ENCODE results near the gene COMMD2. TPM values are rescaled to one million over a fixed set of nuclear protein-coding genes. Genes with fewer than 3 reads are reported as not detected.

Gene COMMD2
- total RNA-seq, 1 experiment from 2014 or later, result 64.9 TPM

- Histone ChIP-seq H4K91ac (ENCODE audit: insufficient read length, low read depth, low read length) (no peak overlapping the region), H2BK12ac (ENCODE audit: insufficient read length, low read depth, low read length) (no peak overlapping the region), H3K4me1 (ENCODE audit: insufficient read depth, low read length) (no peaks in the 10 kb centered on the region), H3K27me3 (ENCODE audit: insufficient read depth, low read length) (no peaks in the 10 kb centered on the region), H2AK5ac (ENCODE audit: insufficient read length, low read length) (no peak overlapping the region), H3K23ac (ENCODE audit: insufficient read length, low read depth, low read length) (no peak overlapping the region), H3K56ac (ENCODE audit: insufficient read length, low read depth, low read length) (no peak overlapping the region), H3K4ac (ENCODE audit: low read depth, low read length) (no peak overlapping the region), H4K20me1 (ENCODE audit: control insufficient read depth, insufficient read depth, insufficient read length) (no peaks in the 10 kb centered on the region), H3K79me2 (ENCODE audit: insufficient read depth, low read length) (no peaks in the 10 kb centered on the region), H3K18ac (ENCODE audit: insufficient read length, low read depth, low read length) (no peak overlapping the region), H3K23me2 (ENCODE audit: insufficient read length, low read depth, low read length, poor library complexity, severe bottlenecking) (no peaks in the 10 kb centered on the region), H3K4me2 (ENCODE audit: insufficient read depth, insufficient read length, low read length) (no peak overlapping the region), H2BK15ac (ENCODE audit: low read depth, low read length) (no peak overlapping the region), H2BK5ac (ENCODE audit: insufficient read length, low read length) (no peak overlapping the region), H3K14ac (ENCODE audit: insufficient read depth, low read length) (no peak overlapping the region), H3K9me3 (ENCODE audit: control insufficient read depth, low read depth, low read length) (no peaks in the 10 kb centered on the region), H3T11ph (ENCODE audit: low read length) (no peak overlapping the region), H3K27ac (ENCODE audit: insufficient read length, low read depth, low read length) (no peak overlapping the region), H3K79me1 (ENCODE audit: insufficient read depth, low read depth, low read length, poor library complexity, severe bottlenecking) (no peaks in the 10 kb centered on the region), H2BK120ac (ENCODE audit: low read depth, low read length, poor library complexity, severe bottlenecking) (no peak overlapping the region), H2AFZ (ENCODE audit: low read length) (no peak overlapping the region), H2BK20ac (ENCODE audit: low read depth, low read length, poor library complexity, severe bottlenecking) (no peak overlapping the region), H4K8ac (replicated peaks; ENCODE audit: insufficient read length, low read depth, low read length) (no peak overlapping the region), H3K9ac (ENCODE audit: extremely low read depth, insufficient read length, low read length) (no peak overlapping the region), H4K5ac (ENCODE audit: insufficient read length, low read depth, low read length) (no peak overlapping the region)
- no peak for DNase-seq
- peaks cover 23 to 30% of the 10 kb centered on the region in 2 experiments for H3K9me3 Mint-ChIP-seq
- H3K4me1 Mint-ChIP-seq, result peaks cover 4% of the 10 kb centered on the region in 2 experiments
- no peak overlapping the region for H3K4me3 Mint-ChIP-seq
- WGBS (ENCODE audit: extremely low coverage, insufficient read length, low lambda C conversion rate), result no CpG with 5 or more reads among the region's 2 CpGs
- TF ChIP-seq CTCF (conservative IDR thresholded peaks at IDR 0.05), result no peak
- H3K27me3 Mint-ChIP-seq (ENCODE audit: low read depth), result no peaks in the 10 kb centered on the region
- H3K36me3 Mint-ChIP-seq (ENCODE audit: insufficient read depth in 1 of 3, low read depth in 3 of 3), result peaks cover 3 to 17% (median 14%) of the 10 kb centered on the region in 3 experiments; a peak in 5 of 7 replicates
- H3K27ac Mint-ChIP-seq, result no peak overlapping the region
These were observed 31.4 kb downstream of the COMMD2 start for GRCh38 chr3:149720918-149721317.
